Endodermal cell (in vitro differentiated cells): ENCODE results near the gene SNRPA1. TPM values are rescaled to one million over a fixed set of nuclear protein-coding genes. Genes with fewer than 3 reads are reported as not detected.
A peak's percentile ranks its signal among the peaks of the same experiment; 100 is the strongest.

Source experiments
- DNase-seq: peaks from one replicate; pipeline ENCODE4 v3.0.0-alpha.2; 2017
- H3K27ac ChIP-seq: 2 replicates; pipeline ENCODE4 v1.5.1; 2013; ENCODE audit warnings: mild to moderate bottlenecking, low read depth, low read length, moderate library complexity
- H3K27me3 ChIP-seq: 2 replicates; pipeline ENCODE4 v1.6.1; 2013; ENCODE audit warnings: mild to moderate bottlenecking, low read length, moderate library complexity; ENCODE audit not compliant: insufficient read depth, control insufficient read depth, poor library complexity, severe bottlenecking
- H3K36me3 ChIP-seq: 2 replicates; pipeline ENCODE4 v1.7.0; 2013; ENCODE audit warnings: mild to moderate bottlenecking, low read length, moderate library complexity; ENCODE audit not compliant: control insufficient read depth, insufficient read depth
- H3K4me1 ChIP-seq: one replicate; pipeline ENCODE4 v1.7.0; 2013; ENCODE audit warnings: low read length; ENCODE audit not compliant: control insufficient read depth, insufficient read depth
- H3K4me3 ChIP-seq: 2 replicates; pipeline ENCODE4 v1.5.1; 2013; ENCODE audit warnings: mild to moderate bottlenecking, low read length, moderate library complexity
- H3K9ac ChIP-seq: 2 replicates; pipeline ENCODE4 v1.6.1; 2013; ENCODE audit warnings: mild to moderate bottlenecking, low read length, moderate library complexity; ENCODE audit not compliant: poor library complexity, severe bottlenecking; ENCODE audit errors: extremely low read depth
- H3K9me3 ChIP-seq: 2 replicates; pipeline ENCODE4 v1.6.1; 2013; ENCODE audit warnings: mild to moderate bottlenecking, low read length, moderate library complexity; ENCODE audit not compliant: control insufficient read depth
- H3K27ac Mint-ChIP-seq: 2 replicates; pipeline ENCODE4 v1.8.0; 2020; ENCODE audit warnings: mixed read lengths
- H3K27me3 Mint-ChIP-seq: 2 replicates; pipeline ENCODE4 v1.8.0; 2021; ENCODE audit warnings: mild to moderate bottlenecking, mixed read lengths; ENCODE audit not compliant: insufficient read depth
- H3K36me3 Mint-ChIP-seq: 2 replicates; pipeline ENCODE4 v1.8.0; 2020; ENCODE audit warnings: low read depth, mixed read lengths
- H3K4me1 Mint-ChIP-seq: 2 replicates; pipeline ENCODE4 v1.8.0; 2020; ENCODE audit warnings: mixed read lengths
- H3K4me3 Mint-ChIP-seq: 2 replicates; pipeline ENCODE4 v1.8.0; 2020; ENCODE audit warnings: mild to moderate bottlenecking, moderate library complexity, mixed read lengths
- H3K9me3 Mint-ChIP-seq: 2 replicates; pipeline ENCODE4 v1.8.0; 2020; ENCODE audit warnings: mild to moderate bottlenecking, mixed read lengths
- CTCF ChIP-seq: fragments of 200-600 bp; sonication (generic); conservative IDR thresholded peaks from 2 replicates; pipeline ENCODE4 v1.5.0; 2021; ENCODE audit warnings: antibody characterized with exemption, mild to moderate bottlenecking
- WGBS, 2 experiments: methylation state at CpG; one replicate each; pipeline versions ENCODE4 v1.1.5 to v1.1.7; 2013; ENCODE audit warnings: missing lambda C conversion rate in 2 of 2, mixed read lengths in 1 of 2; ENCODE audit not compliant: insufficient coverage in 1 of 2, insufficient read length in 1 of 2; 5-methylcytosine and 5-hydroxymethylcytosine counted together
- total RNA-seq, 2 donors: library from RNA; stranded (reverse); fragmentation: NEBNext Ultra II Directional in 1 of 2; extraction: Animal tissue kit (Norgen Biotek cat#: 25700) in 1 of 2; gene quantifications; 2 replicates in 1 of 2; 3 replicates in 1 of 2; pipeline ENCODE4 v1.2.1, GENCODE V29; 2021

The SNRPA1 gene
- total RNA-seq, 2 donors from 2014 or later = 111 to 140 TPM

GRCh38 chr15:101309436-101310160 lies 14.6 kb upstream of the SNRPA1 start:
- Histone ChIP-seq H3K27ac (no peak overlapping the region), H3K9me3 (no peaks in the 10 kb centered on the region), H3K36me3 (no peaks in the 10 kb centered on the region), H3K9ac (no peak overlapping the region), H3K27me3 (no peaks in the 10 kb centered on the region), H3K4me1 (no peaks in the 10 kb centered on the region), H3K4me3 (no peak overlapping the region)
- Mint-ChIP-seq H3K4me1 (no peaks in the 10 kb centered on the region), H3K27me3 (no peaks in the 10 kb centered on the region), H3K27ac (no peak overlapping the region), H3K36me3 (peaks cover 2% of the 10 kb centered on the region), H3K4me3 (no peak overlapping the region), H3K9me3 (no peaks in the 10 kb centered on the region)
- peak; percentile 43 for DNase-seq
- TF ChIP-seq CTCF = no peak
- 87 to 91% methylated on average over 21 to 26 of the region's 26 CpGs for WGBS, 2 experiments

- Histone ChIP-seq H3K9me3 (no peaks in the 10 kb centered on the region), H3K27ac (no peak overlapping the region), H3K4me3 (no peak overlapping the region), H3K36me3 (no peaks in the 10 kb centered on the region), H3K9ac (no peak overlapping the region), H3K4me1 (no peaks in the 10 kb centered on the region), H3K27me3 (no peaks in the 10 kb centered on the region)
- no peak overlapping the region for H3K27ac Mint-ChIP-seq
- H3K36me3 Mint-ChIP-seq = peaks cover 2% of the 10 kb centered on the region
- peak; percentile 33 for DNase-seq
- no peaks in the 10 kb centered on the region for H3K4me1 Mint-ChIP-seq
- no peak overlapping the region for H3K4me3 Mint-ChIP-seq
- WGBS, 2 experiments = 93 to 99% methylated on average over 11 to 19 of the region's 20 CpGs
- no peaks in the 10 kb centered on the region for H3K9me3 Mint-ChIP-seq
- no peak for TF ChIP-seq CTCF
- H3K27me3 Mint-ChIP-seq = no peaks in the 10 kb centered on the region
Observed at GRCh38 chr15:101308604-101309435, 13.8 kb upstream of the SNRPA1 start.

- H3K36me3 Mint-ChIP-seq = peaks cover 2% of the 10 kb centered on the region
- no peak overlapping the region for H3K27ac Mint-ChIP-seq
- TF ChIP-seq CTCF = no peak
- peak; percentile 34 for DNase-seq
- WGBS, 2 experiments = 84 to 89% methylated on average over 7 to 16 of the region's 16 CpGs
- no peaks in the 10 kb centered on the region for H3K36me3 ChIP-seq
- no peak overlapping the region for H3K27ac ChIP-seq
- H3K4me1 Mint-ChIP-seq = no peaks in the 10 kb centered on the region
- no peaks in the 10 kb centered on the region for H3K27me3 ChIP-seq
- no peak overlapping the region for H3K4me3 Mint-ChIP-seq
- no peaks in the 10 kb centered on the region for H3K27me3 Mint-ChIP-seq
- H3K9ac ChIP-seq = no peak overlapping the region
- no peaks in the 10 kb centered on the region for H3K9me3 ChIP-seq
- H3K9me3 Mint-ChIP-seq = no peaks in the 10 kb centered on the region
- H3K4me3 ChIP-seq = no peak overlapping the region
- H3K4me1 ChIP-seq = no peaks in the 10 kb centered on the region
Observed at GRCh38 chr15:101307897-101308603, 13.0 kb upstream of the SNRPA1 start.
